DND-41 (cell line): ENCODE results near the gene ST7.

Experiments used
- CTCF ChIP-seq: IDR thresholded peaks from 2 replicates; pipeline ENCODE4 v1.5.1; 2012; ENCODE audit warnings: borderline replicate concordance, low read length, moderate library complexity, mild to moderate bottlenecking; ENCODE audit not compliant: poor library complexity, severe bottlenecking; ENCODE audit errors: extremely low read depth
- EZH2 ChIP-seq: IDR thresholded peaks from 3 replicates; pipeline ENCODE4 v1.6.1; 2012; ENCODE audit warnings: borderline replicate concordance, low read depth, mild to moderate bottlenecking, moderate library complexity, low read length, inconsistent platforms; ENCODE audit not compliant: severe bottlenecking

GRCh38 chr7:117251687-117252086 lies 298.4 kb downstream of the ST7 start:
- TF ChIP-seq CTCF = no peak
- TF ChIP-seq EZH2 = no peak
